ENCODE data around the gene ZNF653. TPM values are rescaled to one million over a fixed set of nuclear protein-coding genes. Genes with fewer than 3 reads are reported as not detected.

The ZNF653 gene
- total RNA-seq, 2 experiments from 2014 or later = 14.1 to 21.5 TPM

DNA sequence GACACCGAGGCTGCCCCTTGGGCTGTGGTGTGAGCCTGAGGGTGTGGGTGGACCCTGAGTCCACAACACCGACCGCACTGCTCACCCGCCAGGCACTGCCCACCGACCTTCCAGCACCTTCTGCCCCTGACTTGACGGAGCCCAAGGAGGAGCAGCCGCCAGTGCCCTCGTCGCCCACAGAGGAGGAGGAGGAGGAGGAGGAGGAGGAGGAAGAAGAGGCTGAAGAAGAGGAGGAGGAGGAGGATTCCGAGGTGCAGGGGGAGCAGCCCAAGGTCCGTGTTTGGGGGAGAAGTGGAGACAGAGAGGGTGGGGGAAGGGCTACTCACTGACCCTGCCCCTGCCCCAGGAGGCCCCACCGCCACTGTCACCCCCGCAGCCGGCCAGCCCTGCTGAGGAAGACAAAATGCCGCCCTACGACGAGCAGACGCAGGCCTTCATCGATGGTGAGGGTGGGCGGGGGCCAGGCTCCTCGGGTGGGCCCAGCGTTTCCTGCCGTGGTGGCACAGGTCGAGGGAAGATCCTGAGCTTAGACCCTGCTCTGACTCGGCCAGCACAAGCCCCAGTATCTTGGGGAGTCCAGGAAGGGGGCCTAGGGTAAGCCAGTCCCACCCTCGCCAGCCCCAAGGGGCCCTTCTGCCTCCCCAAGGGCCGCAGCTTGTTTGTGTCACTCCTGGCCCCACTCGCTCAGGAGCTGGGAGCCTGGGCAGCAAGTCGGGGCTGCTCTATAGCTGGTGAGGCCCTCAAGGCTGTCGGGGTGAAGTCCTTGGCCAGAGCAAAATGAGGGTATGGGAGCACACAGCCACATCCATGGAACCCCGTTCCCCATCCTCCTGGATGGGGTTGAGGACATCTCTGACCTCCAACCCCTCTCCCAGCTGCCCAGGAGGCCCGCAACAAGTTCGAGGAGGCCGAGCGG, 58.0 kb downstream of the ZNF653 start:
- intact Hi-C loops (cut with micrococcal nuclease; ENCODE audit: unreplicated experiment) = loop anchor here (2.0 kb wide), 1 partner anchor 67 kb away; no protein-coding TSS in a partner anchor
- no peaks in the 10 kb centered on the region for H3K9me3 ChIP-seq (ENCODE audit: low read length)
- H3K4me1 ChIP-seq (ENCODE audit: insufficient read depth, low read length, poor library complexity, severe bottlenecking) = peaks cover 12% of the 10 kb centered on the region
- H3K4me3 ChIP-seq (ENCODE audit: low read depth, low read length, poor library complexity, severe bottlenecking) = no peak overlapping the region
- no peak overlapping the region for H3K4me2 ChIP-seq (ENCODE audit: low read length)
- H3K27ac ChIP-seq (ENCODE audit: low read depth, low read length, poor library complexity, severe bottlenecking) = no peak overlapping the region
- no peaks in the 10 kb centered on the region for H3K9me2 ChIP-seq (ENCODE audit: insufficient read depth, low read length)
- H2AFZ ChIP-seq (ENCODE audit: low read length) = no peak overlapping the region
- ChIA-PET CTCF (ENCODE audit: unreplicated experiment) (interaction anchor here (0.6 kb wide), 1 partner anchor 133 kb away, joined by 4 read pairs; no protein-coding TSS in a partner anchor), POLR2A (no interaction called here)
- peaks cover 78% of the 10 kb centered on the region for H3K36me3 ChIP-seq (ENCODE audit: insufficient read depth, low read length)
- no peaks in the 10 kb centered on the region for H4K20me1 ChIP-seq (ENCODE audit: insufficient read depth, low read length)
- H3K79me2 ChIP-seq (ENCODE audit: insufficient read depth, low read depth, low read length) = no peaks in the 10 kb centered on the region
- no peak for TF ChIP-seq EZH2phosphoT487 (IDR thresholded peaks at IDR 0.05; ENCODE audit: borderline replicate concordance, low read depth, low read length)
- TF ChIP-seq, protein P1, sequence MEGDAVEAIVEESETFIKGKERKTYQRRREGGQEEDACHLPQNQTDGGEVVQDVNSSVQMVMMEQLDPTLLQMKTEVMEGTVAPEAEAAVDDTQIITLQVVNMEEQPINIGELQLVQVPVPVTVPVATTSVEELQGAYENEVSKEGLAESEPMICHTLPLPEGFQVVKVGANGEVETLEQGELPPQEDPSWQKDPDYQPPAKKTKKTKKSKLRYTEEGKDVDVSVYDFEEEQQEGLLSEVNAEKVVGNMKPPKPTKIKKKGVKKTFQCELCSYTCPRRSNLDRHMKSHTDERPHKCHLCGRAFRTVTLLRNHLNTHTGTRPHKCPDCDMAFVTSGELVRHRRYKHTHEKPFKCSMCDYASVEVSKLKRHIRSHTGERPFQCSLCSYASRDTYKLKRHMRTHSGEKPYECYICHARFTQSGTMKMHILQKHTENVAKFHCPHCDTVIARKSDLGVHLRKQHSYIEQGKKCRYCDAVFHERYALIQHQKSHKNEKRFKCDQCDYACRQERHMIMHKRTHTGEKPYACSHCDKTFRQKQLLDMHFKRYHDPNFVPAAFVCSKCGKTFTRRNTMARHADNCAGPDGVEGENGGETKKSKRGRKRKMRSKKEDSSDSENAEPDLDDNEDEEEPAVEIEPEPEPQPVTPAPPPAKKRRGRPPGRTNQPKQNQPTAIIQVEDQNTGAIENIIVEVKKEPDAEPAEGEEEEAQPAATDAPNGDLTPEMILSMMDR (conservative IDR thresholded peaks at IDR 0.05; ENCODE audit: low read length) = no peak
- no TSS peak for BruUV-seq (replicated peaks)
- no peak for DNase-seq (ENCODE audit: low spot score)

DNA sequence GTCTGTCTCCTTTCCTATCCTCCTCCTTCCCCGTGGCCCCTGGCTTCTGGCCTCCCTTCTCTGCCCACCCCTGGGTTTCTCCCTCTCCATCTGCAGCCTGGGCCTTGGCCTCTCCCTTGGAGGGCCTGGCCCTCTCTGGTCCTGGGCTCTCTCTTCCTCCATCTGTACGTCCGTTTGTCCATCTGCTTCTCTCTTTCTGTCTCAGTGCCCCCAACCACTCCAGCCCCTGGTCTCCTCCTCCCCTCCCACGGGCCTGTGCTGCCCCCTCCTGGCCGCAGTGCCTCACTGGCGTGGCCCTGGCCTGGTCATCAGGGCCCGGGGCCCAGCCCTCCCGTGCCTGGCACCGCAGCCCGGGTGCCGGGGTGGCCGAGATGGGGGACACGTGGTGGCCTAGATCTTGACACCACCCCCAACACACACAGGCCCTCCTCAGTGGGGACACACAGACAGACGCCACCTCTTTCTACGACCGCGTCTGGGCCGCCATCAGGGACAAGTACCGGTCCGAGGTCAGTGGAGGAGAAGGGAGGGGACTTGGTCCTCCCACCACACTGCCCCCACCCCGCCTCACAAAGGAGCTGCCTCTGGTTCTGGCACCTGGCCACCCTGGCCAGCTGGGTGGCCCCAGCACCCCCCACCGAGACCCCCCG, 58.9 kb downstream of the ZNF653 start:
- Histone ChIP-seq H3K9me2 (ENCODE audit: insufficient read depth, low read length) (no peaks in the 10 kb centered on the region), H3K9me3 (ENCODE audit: low read length) (no peaks in the 10 kb centered on the region), H3K4me3 (ENCODE audit: low read depth, low read length, poor library complexity, severe bottlenecking) (no peak overlapping the region), H3K79me2 (ENCODE audit: insufficient read depth, low read depth, low read length) (no peaks in the 10 kb centered on the region), H3K4me2 (ENCODE audit: low read length) (no peak overlapping the region), H4K20me1 (ENCODE audit: insufficient read depth, low read length) (no peaks in the 10 kb centered on the region), H2AFZ (ENCODE audit: low read length) (no peak overlapping the region), H3K36me3 (ENCODE audit: insufficient read depth, low read length) (peaks cover 86% of the 10 kb centered on the region), H3K4me1 (ENCODE audit: insufficient read depth, low read length, poor library complexity, severe bottlenecking) (peaks cover 5% of the 10 kb centered on the region), H3K27ac (ENCODE audit: low read depth, low read length, poor library complexity, severe bottlenecking) (no peak overlapping the region)
- intact Hi-C loops (cut with micrococcal nuclease; ENCODE audit: unreplicated experiment) = loop anchor here (1.0 to 2.0 kb wide), 2 partner anchors 66 to 153 kb away; no protein-coding TSS in a partner anchor
- POLR2A ChIA-PET = no interaction called here
- TF ChIP-seq, protein P1 (conservative IDR thresholded peaks at IDR 0.05; ENCODE audit: low read length) = peak; percentile 84
- no peak for TF ChIP-seq EZH2phosphoT487 (IDR thresholded peaks at IDR 0.05; ENCODE audit: borderline replicate concordance, low read depth, low read length)
- CTCF ChIA-PET (ENCODE audit: unreplicated experiment) = interaction anchor here (0.6 kb wide), 1 partner anchor 134 kb away, joined by 4 read pairs; no protein-coding TSS in a partner anchor
- DNase-seq (ENCODE audit: low spot score) = peak; percentile 59
- BruUV-seq (replicated peaks) = no TSS peak

Measured in OCI-LY7 (cell line).